ENCODE measurements around the gene SPTBN5.

The SPTBN5 gene

GRCh38 chr15:41840673-41841072 is 53.2 kb downstream of the SPTBN5 start:
- Histone ChIP-seq H3F3A (ENCODE audit: insufficient read depth, low read length) (no peaks in the 10 kb centered on the region), H3K4me1 (ENCODE audit: low read length) (no peaks in the 10 kb centered on the region), H3K9me3 (replicated peaks; ENCODE audit: insufficient read depth, low read length) (no peaks in the 10 kb centered on the region), H3K9ac (ENCODE audit: low read length) (no peak overlapping the region), H3K79me2 (ENCODE audit: low read length) (no peaks in the 10 kb centered on the region), H3K27ac (ENCODE audit: low read length) (no peak overlapping the region), H3K27me3 (replicated peaks; ENCODE audit: insufficient read depth, low read length) (no peaks in the 10 kb centered on the region), H3K9me2 (replicated peaks; ENCODE audit: insufficient read depth, low read length) (no peaks in the 10 kb centered on the region), H4K20me1 (ENCODE audit: insufficient read depth, low read length) (no peaks in the 10 kb centered on the region), H3K4me2 (ENCODE audit: low read depth, low read length) (no peak overlapping the region), H3K4me3 (ENCODE audit: low read length) (no peak overlapping the region), H2AFZ (ENCODE audit: low read length) (no peak overlapping the region), H3K36me3 (replicated peaks; ENCODE audit: insufficient read depth, low read length) (no peaks in the 10 kb centered on the region)
- TF ChIP-seq EZH2phosphoT487 (IDR thresholded peaks at IDR 0.05; ENCODE audit: low read length) = no peak
- TF ChIP-seq, protein P1, sequence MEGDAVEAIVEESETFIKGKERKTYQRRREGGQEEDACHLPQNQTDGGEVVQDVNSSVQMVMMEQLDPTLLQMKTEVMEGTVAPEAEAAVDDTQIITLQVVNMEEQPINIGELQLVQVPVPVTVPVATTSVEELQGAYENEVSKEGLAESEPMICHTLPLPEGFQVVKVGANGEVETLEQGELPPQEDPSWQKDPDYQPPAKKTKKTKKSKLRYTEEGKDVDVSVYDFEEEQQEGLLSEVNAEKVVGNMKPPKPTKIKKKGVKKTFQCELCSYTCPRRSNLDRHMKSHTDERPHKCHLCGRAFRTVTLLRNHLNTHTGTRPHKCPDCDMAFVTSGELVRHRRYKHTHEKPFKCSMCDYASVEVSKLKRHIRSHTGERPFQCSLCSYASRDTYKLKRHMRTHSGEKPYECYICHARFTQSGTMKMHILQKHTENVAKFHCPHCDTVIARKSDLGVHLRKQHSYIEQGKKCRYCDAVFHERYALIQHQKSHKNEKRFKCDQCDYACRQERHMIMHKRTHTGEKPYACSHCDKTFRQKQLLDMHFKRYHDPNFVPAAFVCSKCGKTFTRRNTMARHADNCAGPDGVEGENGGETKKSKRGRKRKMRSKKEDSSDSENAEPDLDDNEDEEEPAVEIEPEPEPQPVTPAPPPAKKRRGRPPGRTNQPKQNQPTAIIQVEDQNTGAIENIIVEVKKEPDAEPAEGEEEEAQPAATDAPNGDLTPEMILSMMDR (IDR thresholded peaks at IDR 0.05; ENCODE audit: low read length) = no peak
- TF ChIP-seq EZH2 (optimal IDR thresholded peaks at IDR 0.05; ENCODE audit: low read depth, low read length) = no peak
- no peak for DNase-seq

GRCh38 chr15:41839781-41840491 is 53.9 kb downstream of the SPTBN5 start:
- Histone ChIP-seq H3K27me3 (replicated peaks; ENCODE audit: insufficient read depth, low read length) (no peaks in the 10 kb centered on the region), H3K9me2 (replicated peaks; ENCODE audit: insufficient read depth, low read length) (no peaks in the 10 kb centered on the region), H3F3A (ENCODE audit: insufficient read depth, low read length) (no peaks in the 10 kb centered on the region), H2AFZ (ENCODE audit: low read length) (no peak overlapping the region), H3K9ac (ENCODE audit: low read length) (no peak overlapping the region), H3K9me3 (replicated peaks; ENCODE audit: insufficient read depth, low read length) (no peaks in the 10 kb centered on the region), H3K4me3 (ENCODE audit: low read length) (no peak overlapping the region), H3K4me1 (ENCODE audit: low read length) (no peaks in the 10 kb centered on the region), H4K20me1 (ENCODE audit: insufficient read depth, low read length) (no peaks in the 10 kb centered on the region), H3K36me3 (replicated peaks; ENCODE audit: insufficient read depth, low read length) (no peaks in the 10 kb centered on the region), H3K27ac (ENCODE audit: low read length) (no peak overlapping the region), H3K4me2 (ENCODE audit: low read depth, low read length) (no peak overlapping the region), H3K79me2 (ENCODE audit: low read length) (no peaks in the 10 kb centered on the region)
- no peak for DNase-seq
- TF ChIP-seq EZH2phosphoT487 (IDR thresholded peaks at IDR 0.05; ENCODE audit: low read length) (no peak), EZH2 (optimal IDR thresholded peaks at IDR 0.05; ENCODE audit: low read depth, low read length) (no peak)
- TF ChIP-seq, protein P1 (IDR thresholded peaks at IDR 0.05; ENCODE audit: low read length) = no peak

- H3K79me2 ChIP-seq (ENCODE audit: low read length) = no peaks in the 10 kb centered on the region
- H3K27ac ChIP-seq (ENCODE audit: low read length) = no peak within 1 kb of the TSS
- no peak within 1 kb of the TSS for H2AFZ ChIP-seq (ENCODE audit: low read length)
- no peak for TF ChIP-seq EZH2 (optimal IDR thresholded peaks at IDR 0.05; ENCODE audit: low read depth, low read length)
- TF ChIP-seq EZH2phosphoT487 (IDR thresholded peaks at IDR 0.05; ENCODE audit: low read length) = no peak
- TF ChIP-seq, protein P1 (IDR thresholded peaks at IDR 0.05; ENCODE audit: low read length) = no peak
- H3K9ac ChIP-seq (ENCODE audit: low read length) = no peak within 1 kb of the TSS
- no peaks in the 10 kb centered on the region for H3K36me3 ChIP-seq (replicated peaks; ENCODE audit: insufficient read depth, low read length)
- no peaks in the 10 kb centered on the region for H3K4me1 ChIP-seq (ENCODE audit: low read length)
- H3F3A ChIP-seq (ENCODE audit: insufficient read depth, low read length) = no peaks in the 10 kb centered on the region
- DNase-seq = no peak
- no peaks in the 10 kb centered on the region for H3K9me2 ChIP-seq (replicated peaks; ENCODE audit: insufficient read depth, low read length)
- no peaks in the 10 kb centered on the region for H4K20me1 ChIP-seq (ENCODE audit: insufficient read depth, low read length)
- no peaks in the 10 kb centered on the region for H3K27me3 ChIP-seq (replicated peaks; ENCODE audit: insufficient read depth, low read length)
- no peak within 1 kb of the TSS for H3K4me2 ChIP-seq (ENCODE audit: low read depth, low read length)
- H3K4me3 ChIP-seq (ENCODE audit: low read length) = no peak within 1 kb of the TSS
- H3K9me3 ChIP-seq (replicated peaks; ENCODE audit: insufficient read depth, low read length) = no peaks in the 10 kb centered on the region
Observed at GRCh38 chr15:41838400-41838897, 55.4 kb downstream of the SPTBN5 start, which contains the start of gene PLA2G4B. Gene PLA2G4B, plus strand, starts transcription at chr15:41838847. Its CDS starts 67 bp downstream, at chr15:41838914.

Measured in MM.1S (cell line).